CD4-positive, alpha-beta T cell treated with Interleukin-6 at 100 ng/mL for 8 hours (primary cell): ENCODE results near the gene SLC25A41.
"Not testable (repeated sequence)": the region's sequence is repeated elsewhere in the genome, so short reads cannot be mapped to it uniquely, and the experiment has no call there.

Experiments used
- DNase-seq: peaks from one replicate; pipeline ENCODE4 v3.0.0-alpha.2; 2020; ENCODE audit warnings: mixed read lengths, low spot score

SLC25A41 gene

DNA sequence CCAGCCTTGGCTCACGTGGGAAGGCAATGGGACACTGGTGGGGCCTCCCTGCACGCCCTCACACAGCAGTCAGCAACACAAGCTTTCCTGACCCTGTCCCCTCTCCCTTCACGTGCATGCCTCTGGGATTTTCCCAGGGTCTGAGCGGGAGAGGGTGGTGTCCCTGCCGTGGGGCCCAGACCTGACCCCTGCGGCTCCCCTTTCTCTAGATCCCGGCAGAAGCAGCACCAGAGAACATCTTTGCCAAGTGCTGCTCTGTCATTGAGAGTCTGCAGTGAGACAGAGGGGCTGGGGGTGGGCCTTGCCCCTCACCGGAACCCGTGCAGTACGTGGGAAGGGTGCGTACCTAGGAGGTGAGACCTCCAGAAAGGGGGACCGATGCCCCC is 21.5 kb downstream of the SLC25A41 start:
- no peak for DNase-seq

DNA sequence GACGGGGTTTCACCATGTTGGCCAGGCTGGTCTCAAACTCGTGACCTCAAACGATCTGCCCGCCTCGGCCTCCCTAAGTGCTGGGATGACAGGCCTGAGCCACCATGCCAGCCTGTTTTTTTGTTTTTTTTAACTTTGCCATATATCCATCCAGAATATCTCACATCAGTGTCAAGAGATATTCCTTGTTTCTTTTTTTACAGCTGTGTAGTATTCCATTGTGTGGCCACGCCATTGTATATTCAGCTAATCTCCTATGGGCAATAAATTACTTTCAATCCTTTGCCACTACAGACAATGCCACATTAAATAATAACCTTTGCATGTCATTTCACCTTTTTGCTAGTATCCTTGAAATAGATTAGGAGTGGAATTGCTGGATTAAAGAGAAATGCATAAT is 24.2 kb downstream of the SLC25A41 start:
- no peak for DNase-seq

DNA sequence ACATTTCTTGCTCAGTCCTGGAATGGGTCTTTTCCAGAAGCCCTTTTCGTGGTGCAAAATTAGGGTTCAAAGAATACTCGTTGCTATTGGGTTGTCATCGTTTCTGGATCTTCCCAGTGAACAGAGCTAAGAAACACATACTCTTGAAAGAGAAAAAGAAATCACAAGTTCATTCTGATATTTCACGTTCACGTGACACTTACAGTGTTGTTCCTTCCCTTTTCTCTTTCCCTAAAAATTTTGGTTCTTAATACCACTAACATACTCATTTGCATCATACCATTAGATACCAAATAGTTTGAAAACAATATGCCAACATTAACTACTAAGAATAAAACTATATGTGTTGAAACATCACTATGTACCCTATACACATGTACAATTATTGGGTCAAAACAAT is 27.2 kb downstream of the SLC25A41 start:
- DNase-seq = no peak

DNA sequence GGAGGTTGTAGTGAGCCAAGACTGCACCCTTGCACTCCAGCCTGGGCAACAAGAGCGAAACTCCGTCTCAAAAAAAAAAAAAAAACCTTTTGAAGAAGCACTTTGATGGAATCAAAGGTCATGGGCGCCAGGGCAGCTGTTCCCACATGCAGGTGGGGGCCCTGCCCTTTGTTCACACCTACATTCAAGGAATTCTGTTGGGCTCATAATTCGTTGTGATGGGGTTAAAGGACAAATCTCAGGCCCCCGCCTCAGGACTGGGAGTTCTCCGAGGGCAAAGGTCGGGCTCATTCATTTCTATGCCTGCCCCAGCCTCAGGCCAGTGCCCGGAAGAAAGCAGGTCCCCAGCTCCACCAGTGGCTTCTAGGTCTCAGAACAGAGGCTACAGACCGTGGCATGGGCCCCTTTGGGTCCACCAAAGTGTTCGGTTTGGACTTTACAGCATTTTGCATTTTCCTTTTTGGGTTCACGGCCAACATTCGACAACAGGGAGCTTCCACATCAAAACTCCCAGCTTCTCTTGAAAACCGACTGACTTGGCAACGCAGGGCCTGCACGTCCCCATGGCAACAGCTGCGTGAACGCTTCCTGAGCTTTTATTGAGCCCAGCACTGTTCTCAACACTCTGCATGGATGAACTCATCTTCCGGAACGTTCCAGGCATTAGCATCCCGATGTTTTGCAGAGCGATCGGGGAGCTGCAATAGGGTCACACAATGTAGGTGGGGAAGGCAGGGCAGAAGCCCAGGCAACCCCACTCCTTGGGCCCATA is 30.5 kb downstream of the SLC25A41 start:
- DNase-seq = no peak

DNA sequence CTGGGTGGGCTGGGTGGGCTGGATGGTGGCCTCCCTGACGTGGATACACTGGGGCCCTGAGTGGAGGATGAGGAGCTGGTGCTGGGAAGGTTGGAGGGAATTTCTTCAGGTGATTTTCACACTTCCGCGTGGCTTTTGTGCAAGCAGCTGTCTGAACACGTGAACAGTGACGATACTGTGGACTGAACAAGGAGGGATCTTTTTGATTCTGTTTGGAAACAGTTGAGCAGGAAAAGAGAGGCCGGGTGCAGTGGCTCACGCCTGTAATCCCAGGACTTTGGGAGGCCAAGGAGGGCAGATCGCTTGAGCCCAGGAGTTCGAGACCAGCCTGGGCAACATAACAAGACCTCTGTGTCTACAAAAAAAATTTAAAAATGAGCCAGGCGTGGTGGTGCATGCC is 31.5 kb downstream of the SLC25A41 start:
- no peak for DNase-seq

DNA sequence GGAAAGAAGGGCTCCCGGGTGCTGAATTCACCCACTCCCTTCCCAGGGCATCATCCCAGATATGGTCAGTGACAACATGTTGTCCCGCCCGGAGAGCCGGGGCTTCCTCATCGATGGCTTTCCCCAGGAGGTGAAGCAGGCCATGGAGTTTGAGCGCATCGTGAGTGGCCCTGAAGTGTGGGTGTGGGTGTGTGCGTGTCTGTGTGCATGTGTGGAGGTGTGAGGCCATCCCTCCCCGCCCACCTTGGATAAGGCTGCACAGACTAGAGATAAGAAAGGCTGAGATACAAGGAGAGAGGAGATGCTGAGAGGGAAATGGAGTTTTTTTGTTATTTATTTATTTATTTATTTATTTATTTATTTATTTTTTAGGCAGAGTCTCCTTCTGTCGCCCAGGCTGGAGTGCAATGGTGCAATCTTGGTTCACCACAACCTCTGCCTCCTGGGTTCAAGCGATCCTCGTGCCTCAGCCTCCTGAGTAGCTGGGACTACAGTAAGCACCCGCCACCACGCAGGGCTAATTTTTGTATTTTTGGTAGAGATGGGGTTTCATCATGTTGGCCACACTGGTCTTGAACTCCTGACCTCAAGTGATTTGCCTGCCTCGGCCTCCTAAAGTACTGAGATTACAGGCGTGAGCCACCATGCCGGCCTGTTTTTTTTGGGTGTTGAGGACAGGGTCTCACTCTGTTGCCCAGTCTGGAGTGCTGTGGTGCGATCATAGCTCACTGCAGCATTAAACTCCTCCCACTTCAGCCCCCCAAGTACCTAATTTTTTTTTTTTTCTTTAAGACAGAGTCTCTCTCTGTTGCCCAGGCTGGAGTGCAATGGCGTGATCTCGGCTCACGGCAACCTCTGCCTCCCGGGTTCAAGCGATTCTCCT is 33.3 kb downstream of the SLC25A41 start:
- DNase-seq = not testable (repeated sequence)

DNA sequence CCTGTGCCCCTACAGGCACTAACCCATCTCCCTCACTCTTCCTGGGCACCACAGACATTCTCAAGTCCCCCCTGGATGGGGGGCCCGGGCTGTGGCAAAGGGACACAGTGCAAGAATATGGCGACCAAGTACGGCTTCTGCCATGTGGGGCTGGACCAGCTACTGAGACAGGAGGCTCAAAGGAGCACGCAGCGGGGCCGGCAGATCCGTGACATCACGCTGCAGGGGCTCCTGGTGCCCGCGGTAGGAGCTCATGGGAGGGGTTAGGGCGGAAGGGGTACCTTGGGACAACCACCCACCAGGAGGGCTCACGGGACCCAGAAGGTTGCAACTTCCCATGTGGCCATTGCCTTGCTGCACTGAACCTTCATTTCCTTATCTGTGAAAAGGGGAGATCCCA is 37.3 kb downstream of the SLC25A41 start:
- DNase-seq = no peak

DNA sequence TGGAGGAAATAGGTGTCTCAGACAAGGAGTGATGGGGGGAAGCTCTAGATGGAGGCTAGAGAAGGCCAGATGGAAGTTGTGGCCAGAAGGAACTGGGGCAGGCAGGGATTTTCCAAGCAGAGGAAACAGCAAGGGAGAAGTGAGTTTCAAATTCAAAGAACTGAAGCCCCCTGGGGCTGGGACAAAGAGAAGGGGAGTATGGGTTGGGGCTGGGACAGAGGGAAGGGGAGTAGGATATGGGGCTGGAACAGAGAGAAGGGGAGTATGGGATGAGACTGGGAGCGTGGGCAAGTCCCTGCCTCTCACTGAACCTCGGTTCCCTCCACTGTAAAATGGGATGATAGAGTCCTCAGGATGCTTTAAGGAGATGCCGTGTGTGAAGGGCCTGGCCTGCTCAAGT is 38.7 kb downstream of the SLC25A41 start:
- DNase-seq = no peak

DNA sequence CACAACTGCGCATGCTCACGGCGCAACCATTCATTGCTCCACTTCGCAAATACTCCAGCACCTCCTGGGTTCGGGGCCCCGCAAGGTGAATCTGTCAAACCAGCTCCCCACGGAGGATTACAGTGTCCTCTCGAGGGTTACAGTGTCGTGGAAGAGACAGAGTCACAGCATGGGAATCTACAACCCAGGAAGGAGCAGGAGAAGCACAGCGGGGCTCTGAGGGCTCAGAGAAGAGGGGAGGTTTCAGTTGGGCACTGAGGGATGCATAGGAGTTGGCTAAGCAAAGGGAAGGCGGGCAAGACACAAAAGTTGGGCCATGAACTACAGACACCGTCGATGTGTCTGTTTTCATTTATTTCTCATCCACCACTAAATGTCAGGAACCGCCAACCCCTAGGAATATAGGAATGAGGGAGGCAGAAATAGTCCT is 39.6 kb downstream of the SLC25A41 start:
- peak; percentile 74 for DNase-seq

DNA sequence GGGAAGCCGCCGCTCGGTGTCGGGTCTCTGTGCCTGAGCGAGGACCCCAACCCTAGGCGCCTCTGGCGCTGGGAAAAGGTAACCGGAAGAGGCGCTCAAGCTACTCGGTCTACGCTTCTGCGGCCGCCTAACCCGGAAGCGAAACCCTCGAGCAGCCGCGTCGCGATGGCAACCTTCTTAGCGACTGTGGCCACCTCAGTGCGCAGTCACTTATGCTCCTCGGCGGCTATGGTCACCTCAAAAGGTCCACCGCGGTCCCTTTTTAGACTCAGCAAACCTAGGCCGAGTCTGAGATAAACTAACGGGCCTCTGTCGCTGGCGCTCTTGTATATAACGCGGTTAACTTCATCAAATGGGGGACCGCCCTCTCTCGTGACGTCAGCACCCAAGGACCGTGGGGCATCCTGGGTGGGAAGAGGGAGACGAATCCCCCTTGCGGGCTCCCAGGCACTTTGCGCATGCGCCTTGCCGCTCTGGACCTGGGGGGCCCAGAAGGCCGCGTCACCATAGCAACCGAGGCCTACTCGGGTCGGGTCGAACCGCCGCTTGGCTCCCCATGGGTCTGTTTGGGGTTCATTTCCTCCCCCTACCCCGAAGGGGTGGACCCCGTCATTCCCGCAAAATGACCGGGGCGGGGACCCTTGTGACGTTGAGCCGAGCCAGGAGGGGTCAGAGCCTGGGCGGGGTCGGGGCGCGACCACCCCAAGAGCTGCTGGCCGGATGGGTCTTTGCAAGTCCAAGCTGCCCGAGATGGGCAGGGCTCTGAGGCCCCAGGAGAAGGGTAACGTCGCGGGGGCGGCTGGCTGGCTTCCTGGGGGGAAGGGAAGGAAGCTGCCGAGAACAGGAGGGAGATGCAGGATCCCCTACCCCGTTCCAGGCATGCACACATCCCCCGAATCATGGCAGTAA is 40.2 kb downstream of the SLC25A41 start, which contains the start of gene GTF2F1:
Gene GTF2F1 (minus strand): TSS at position 91 of the 909 bp plus-strand sequence. CDS start 169 bp downstream, outside the sequence.
- DNase-seq = peak; percentile 90

DNA sequence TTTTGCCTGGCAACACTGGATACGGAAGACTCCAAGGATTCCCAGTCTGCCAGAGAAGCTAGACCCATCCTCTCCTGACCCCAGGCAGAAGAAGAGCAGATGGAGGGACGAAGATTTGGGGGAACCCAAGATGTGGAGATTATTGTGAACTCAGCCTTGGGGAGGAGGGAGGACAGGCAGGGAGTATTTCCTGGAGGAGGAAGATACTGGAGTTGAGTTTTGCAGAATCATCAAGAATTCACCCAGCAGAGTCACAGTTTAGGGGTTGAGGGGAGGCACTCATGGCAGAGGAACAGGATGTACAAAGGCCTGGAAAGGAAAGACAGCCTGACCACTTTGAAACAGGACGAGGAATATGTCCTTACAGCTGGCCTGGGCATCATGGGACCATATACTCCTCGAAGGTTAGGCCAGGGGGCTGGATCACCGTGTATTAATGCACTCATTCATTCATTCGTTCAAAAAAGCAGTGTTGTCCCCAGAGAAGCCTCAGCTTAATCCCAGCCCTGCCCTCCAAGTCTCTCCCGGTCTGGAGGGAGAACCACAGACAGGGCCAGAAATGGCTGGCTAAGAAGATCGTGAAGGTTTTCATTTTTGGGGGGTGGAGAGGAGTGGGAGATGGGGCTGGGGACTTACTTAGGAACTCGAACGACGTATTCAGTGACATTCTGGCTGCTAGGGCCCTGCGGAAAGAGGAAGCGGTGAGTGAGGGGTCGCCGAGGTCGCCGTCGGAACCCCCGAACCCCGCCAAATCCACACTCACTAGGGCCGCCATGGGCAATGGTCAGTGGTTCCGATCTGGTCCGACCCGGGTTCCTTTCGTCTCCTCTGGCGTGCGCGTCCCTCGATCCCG is 41.1 kb downstream of the SLC25A41 start:
- DNase-seq = no peak

DNA sequence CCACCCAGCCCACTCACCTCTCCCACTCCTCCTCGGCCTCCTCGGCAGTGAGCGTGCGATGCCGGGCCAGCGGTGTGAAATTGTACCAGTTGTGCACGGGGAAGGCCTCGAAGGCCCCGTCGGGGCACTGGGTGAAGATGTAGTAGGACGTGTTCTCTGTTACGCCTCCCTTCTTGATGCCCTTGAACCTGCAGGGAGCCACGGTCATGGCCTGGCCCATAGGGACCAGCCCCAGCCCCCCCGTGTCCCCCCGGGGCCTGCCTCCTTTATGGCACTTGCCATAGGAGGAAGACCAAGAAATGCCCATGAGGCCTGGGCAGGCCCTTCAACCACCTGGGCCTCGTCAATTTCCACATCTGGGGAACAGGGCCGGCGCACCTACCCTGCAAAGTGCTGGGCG is 46.2 kb downstream of the SLC25A41 start:
- no peak for DNase-seq

DNA sequence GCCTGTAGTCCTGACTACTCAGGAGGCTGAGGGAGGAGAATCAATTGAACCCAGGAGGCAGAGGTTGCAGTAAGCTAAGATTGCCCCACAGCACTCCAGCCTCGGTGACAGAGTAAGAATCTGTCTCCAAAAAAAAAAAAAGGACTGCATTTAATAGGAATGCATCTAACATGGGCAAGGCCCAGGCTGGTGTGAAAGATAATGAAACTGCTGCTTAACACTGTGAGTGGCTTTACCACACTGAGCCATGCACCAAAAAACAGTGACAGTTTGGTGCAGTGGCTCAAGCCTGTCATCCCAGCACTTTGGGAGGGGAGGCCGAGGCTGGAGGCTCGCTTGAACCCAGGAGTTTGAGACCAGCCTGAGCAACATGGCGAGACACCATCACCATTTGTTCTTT is 49.2 kb downstream of the SLC25A41 start:
- no peak for DNase-seq

DNA sequence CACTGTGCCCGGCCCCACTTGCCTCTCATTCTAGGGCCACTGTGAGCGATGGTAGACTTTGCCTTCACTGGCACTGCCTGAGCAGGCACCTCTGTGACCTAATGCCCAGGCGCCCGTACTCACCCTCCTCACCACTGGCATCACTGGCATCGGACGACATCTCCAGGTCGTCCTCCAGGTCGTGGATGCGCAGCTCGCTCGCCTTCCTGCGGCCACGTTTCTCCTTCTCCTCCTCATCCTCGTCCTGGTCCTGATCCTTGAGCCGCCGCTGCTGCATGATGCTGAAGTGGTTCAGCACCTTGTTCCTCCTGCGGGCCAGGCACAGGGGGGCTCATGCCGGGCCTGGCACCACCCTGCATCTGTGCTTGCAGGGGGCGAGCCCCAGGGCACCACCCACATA is 50.4 kb downstream of the SLC25A41 start:
- no peak for DNase-seq

DNA sequence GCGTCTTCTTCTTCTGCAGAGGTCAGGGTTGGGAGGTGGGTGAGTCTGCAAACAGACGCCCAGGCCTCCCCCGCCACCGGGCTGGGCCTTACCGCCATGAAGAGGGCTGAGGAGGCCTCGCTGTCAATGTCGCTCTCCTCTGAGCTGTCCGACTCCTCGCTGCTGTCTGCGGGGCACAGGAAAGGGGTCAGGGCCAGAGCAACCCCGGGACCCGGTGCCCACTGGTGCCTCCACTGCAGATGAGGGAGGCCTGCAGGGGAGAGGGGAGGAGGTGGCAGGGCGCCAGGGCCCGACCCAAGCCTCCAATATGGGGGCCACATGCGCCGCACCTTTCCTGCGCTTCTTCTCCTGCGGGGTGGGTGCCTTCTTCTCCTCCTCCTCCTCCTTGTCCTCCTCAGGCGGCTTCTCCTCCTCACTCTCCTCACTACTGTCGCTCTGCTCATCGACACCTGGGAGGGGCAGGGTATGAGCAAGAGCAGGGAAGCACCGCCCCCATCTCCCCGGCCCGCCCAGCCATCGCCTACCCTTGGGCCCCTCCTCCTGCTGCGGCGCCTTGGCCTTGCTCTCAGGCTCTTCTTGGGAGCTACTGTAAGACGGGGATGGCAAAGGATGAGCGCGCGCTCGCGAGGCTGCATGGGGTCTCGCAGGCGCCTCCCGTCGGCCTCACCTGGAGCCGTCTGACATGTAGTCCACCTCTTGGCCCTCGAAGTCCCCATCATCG is 52.4 kb downstream of the SLC25A41 start:
- DNase-seq = no peak

DNA sequence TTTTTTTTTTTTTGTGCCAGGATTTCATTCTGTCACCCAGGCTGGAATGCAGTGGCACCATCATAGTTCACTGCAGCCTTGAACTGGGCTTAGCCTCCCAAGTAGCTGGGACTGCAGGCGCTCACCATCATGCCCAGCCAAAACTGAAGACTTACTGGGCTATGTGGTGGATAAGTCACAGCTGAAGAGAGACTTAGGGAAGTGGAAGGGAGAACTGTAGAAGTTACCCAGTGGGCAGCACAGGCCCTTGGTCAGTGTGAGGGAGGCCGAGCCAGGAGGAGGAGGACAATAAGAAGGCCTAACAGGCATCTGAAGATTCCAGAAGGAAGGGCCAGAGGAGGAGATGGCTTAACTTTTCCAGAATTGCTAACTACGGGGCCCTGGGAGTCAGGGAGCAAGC is 53.8 kb downstream of the SLC25A41 start:
- no peak for DNase-seq

DNA sequence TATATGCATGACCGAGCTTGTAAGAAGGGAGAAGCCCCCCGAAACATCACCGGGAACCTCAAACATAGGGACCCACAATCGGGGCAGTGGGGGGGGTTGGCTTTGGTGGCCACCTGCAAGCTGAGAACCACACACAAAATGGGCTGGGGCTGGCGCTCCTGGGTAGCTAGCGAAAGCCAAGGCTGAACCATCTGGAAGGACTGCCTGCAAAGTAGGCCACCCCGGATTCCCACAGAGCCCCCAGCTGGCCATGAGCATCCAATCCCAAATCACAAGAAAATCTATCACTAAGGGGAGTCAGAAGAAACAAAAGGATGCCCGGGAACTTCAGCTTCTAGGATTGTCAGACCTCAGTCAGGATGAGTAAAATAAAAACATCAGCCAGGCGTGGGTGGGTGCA is 55.1 kb downstream of the SLC25A41 start:
- no peak for DNase-seq

DNA sequence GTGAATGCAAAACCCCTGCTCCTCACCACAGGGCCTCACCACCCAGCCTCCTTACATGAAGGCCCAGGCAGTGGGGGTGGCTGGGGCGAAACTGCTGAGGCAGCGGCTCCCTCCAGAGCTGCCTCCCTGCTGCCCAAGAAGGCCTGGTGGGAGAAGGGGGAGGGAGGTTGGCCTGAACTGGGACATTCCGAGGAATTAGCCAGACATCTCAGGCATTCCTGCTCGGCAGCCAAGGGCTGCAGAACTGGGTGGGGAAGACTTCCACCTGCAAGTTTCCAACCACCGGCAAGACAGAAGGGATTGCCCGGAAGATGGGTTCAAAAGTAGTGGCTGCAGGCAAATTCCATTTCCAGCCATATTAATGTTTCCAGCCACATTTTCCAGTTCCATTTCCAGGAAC is 55.5 kb downstream of the SLC25A41 start:
- no peak for DNase-seq

DNA sequence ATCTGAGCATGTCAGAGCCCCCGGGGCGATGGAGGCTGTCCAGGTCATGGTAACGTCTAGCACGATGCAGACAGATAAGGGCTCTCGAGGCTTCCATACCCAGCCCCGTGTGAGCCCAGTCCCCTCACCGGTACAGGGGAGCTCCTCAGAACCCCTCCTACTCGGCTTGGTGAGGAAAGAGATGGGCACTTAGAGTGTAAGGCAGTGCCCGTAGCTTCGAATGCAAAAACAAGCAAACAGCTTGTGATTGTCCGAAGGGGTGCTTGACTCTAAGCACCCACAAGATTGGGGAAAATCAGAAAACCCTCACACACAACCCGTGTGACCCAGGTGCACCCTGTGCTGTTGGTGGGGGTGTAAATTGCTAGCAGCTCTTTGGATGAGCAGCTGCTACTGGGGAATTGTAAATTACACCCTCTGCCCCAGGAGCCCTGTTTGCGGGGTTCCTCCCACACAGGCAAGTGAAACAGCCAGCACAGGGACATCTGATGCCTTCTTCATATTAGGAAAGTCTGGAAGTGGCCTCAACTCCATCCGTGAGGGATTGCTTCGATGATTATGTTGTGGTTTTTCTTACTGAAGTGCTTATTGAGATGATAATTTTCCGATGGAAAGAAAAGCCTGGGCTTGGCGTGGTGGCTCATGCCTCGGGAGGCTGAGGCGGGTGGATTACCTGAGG is 56.9 kb downstream of the SLC25A41 start:
- DNase-seq = no peak
